Activated T-cell treated with anti-CD3 and anti-CD28 coated beads, Interleukin-2, amount 50 U/mL, for 24 hours (primary cell): Measurements from ENCODE around the gene IL6.
"Not testable (repeated sequence)": the region's sequence is repeated elsewhere in the genome, so short reads cannot be mapped to it uniquely, and the experiment has no call there.

Source experiments
- DNase-seq: peaks from one replicate; pipeline ENCODE4 v3.0.0-alpha.2; 2020
- H3K27ac Mint-ChIP-seq: 2 replicates; pipeline ENCODE4 v1.8.0; 2020; ENCODE audit warnings: mild to moderate bottlenecking, mixed read lengths
- H3K27me3 Mint-ChIP-seq: 2 replicates; pipeline ENCODE4 v1.8.0; 2020; ENCODE audit warnings: mixed read lengths
- H3K36me3 Mint-ChIP-seq: 2 replicates; pipeline ENCODE4 v1.8.0; 2020; ENCODE audit warnings: low read depth, mixed read lengths
- H3K4me1 Mint-ChIP-seq: 2 replicates; pipeline ENCODE4 v1.8.0; 2020; ENCODE audit warnings: low read depth, mixed read lengths
- H3K4me3 Mint-ChIP-seq: 2 replicates; pipeline ENCODE4 v1.8.0; 2020; ENCODE audit warnings: mild to moderate bottlenecking, moderate library complexity, mixed read lengths
- H3K9me3 Mint-ChIP-seq: 2 replicates; pipeline ENCODE4 v1.8.0; 2020; ENCODE audit warnings: mixed read lengths

Gene IL6

GRCh38 chr7:22771194-22771871 is 44.3 kb downstream of the IL6 start:
- no peak for DNase-seq
- H3K27me3 Mint-ChIP-seq, result peaks cover 36% of the 10 kb centered on the region

GRCh38 chr7:22771872-22772228 is 44.9 kb downstream of the IL6 start:
- Mint-ChIP-seq H3K9me3 (no peaks in the 10 kb centered on the region), H3K27me3 (peaks cover 36% of the 10 kb centered on the region), H3K4me3 (no peak overlapping the region), H3K4me1 (no peaks in the 10 kb centered on the region), H3K36me3 (no peaks in the 10 kb centered on the region), H3K27ac (no peak overlapping the region)
- DNase-seq, result no peak

More at GRCh38 chr7:22771194-22771871, 44.3 kb downstream of the IL6 start:
- no peaks in the 10 kb centered on the region for H3K36me3 Mint-ChIP-seq
- no peak overlapping the region for H3K27ac Mint-ChIP-seq
- H3K9me3 Mint-ChIP-seq, result no peaks in the 10 kb centered on the region
- no peak overlapping the region for H3K4me3 Mint-ChIP-seq
- no peaks in the 10 kb centered on the region for H3K4me1 Mint-ChIP-seq

GRCh38 chr7:22772885-22773284 is 45.9 kb downstream of the IL6 start:
- no peaks in the 10 kb centered on the region for H3K4me1 Mint-ChIP-seq
- no peaks in the 10 kb centered on the region for H3K9me3 Mint-ChIP-seq
- peaks cover 34% of the 10 kb centered on the region for H3K27me3 Mint-ChIP-seq
- H3K36me3 Mint-ChIP-seq, result no peaks in the 10 kb centered on the region
- no peak overlapping the region for H3K4me3 Mint-ChIP-seq
- no peak for DNase-seq
- no peak overlapping the region for H3K27ac Mint-ChIP-seq

- DNase-seq, result no peak
- H3K4me1 Mint-ChIP-seq, result no peaks in the 10 kb centered on the region
- H3K36me3 Mint-ChIP-seq, result no peaks in the 10 kb centered on the region
- H3K27ac Mint-ChIP-seq, result no peak overlapping the region
- H3K27me3 Mint-ChIP-seq, result peaks cover 21% of the 10 kb centered on the region
- no peaks in the 10 kb centered on the region for H3K9me3 Mint-ChIP-seq
- H3K4me3 Mint-ChIP-seq, result no peak overlapping the region
These were observed 50.0 kb downstream of the IL6 start for GRCh38 chr7:22776964-22777363.

GRCh38 chr7:22779730-22780323 is 52.8 kb downstream of the IL6 start:
- H3K36me3 Mint-ChIP-seq, DNase-seq, H3K27ac Mint-ChIP-seq, H3K4me3 Mint-ChIP-seq, H3K9me3 Mint-ChIP-seq, H3K27me3 Mint-ChIP-seq, H3K4me1 Mint-ChIP-seq: not testable (repeated sequence)

- H3K4me1 Mint-ChIP-seq, result no peaks in the 10 kb centered on the region
- no peak overlapping the region for H3K4me3 Mint-ChIP-seq
These were observed 54.3 kb downstream of the IL6 start for GRCh38 chr7:22781230-22781711.

More at GRCh38 chr7:22781230-22781711, 54.3 kb downstream of the IL6 start:
- Mint-ChIP-seq H3K27ac (no peak overlapping the region), H3K27me3 (peaks cover 2% of the 10 kb centered on the region), H3K9me3 (no peaks in the 10 kb centered on the region), H3K36me3 (no peaks in the 10 kb centered on the region)
- no peak for DNase-seq
